Activated T-helper 1 cell treated with anti-CD3 and anti-CD28 coated beads, Interleukin-2, amount 50 U/mL, for 16 hours (primary cell): Measurements from ENCODE around the gene STAT2.

Experiments
- DNase-seq, 2 donors: peaks; one replicate each; pipeline ENCODE4 v3.0.0-alpha.2; 2020; ENCODE audit warnings: low read depth in 1 of 2, low spot score in 1 of 2

The STAT2 gene

GRCh38 chr12:56297400-56297799 lies 62.5 kb downstream of the STAT2 start:
- no peak for DNase-seq

GRCh38 chr12:56296295-56296694 lies 63.6 kb downstream of the STAT2 start:
- no peak for DNase-seq

- DNase-seq = no peak
Observed at GRCh38 chr12:56293795-56294194, 66.1 kb downstream of the STAT2 start.
